ENCODE data around the gene UBA1.

GRCh38 chrX:47202316-47202715 lies 8.7 kb downstream of the UBA1 start:
- TF ChIP-seq EP300 (IDR thresholded peaks at IDR 0.05) (no peak), CTCF (IDR thresholded peaks at IDR 0.05) (no peak)
